ENCODE data around the gene KSR1. TPM values are rescaled to one million over a fixed set of nuclear protein-coding genes. Genes with fewer than 3 reads are reported as not detected.
A peak's percentile ranks its signal among the peaks of the same experiment; 100 is the strongest.

KSR1 gene
- total RNA-seq, 6 donors from 2014 or later: 23.0 to 94.3 (median 60.9) TPM

DNA sequence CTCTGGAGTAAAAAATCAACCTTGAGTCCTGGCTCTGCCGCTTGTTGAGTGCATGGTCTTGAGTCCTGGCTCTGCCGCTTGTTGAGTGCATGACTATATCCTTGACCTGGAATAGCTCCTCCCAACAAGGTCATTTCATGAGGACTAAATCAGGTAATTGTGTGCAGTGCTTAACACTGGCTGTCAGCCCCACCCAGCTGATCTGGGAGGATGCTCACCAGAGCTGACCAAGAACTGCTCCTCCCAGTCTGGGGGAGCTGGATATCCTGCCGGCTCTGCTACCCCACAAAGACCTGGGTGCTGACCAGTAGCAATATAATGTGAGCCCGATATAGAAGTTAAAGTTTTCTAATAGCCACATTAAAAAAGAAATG lies 154.0 kb downstream of the KSR1 start:
- no peak for DNase-seq
- Histone ChIP-seq H3K27me3 (no peaks in the 10 kb centered on the region), H3K36me3 (peaks cover 8 to 100% (median 58%) of the 10 kb centered on the region in 4 donors), H3K4me1 (no peaks in the 10 kb centered on the region), H3K4me3 (no peak overlapping the region), H3K27ac (no peak overlapping the region), H3K9me3 (no peaks in the 10 kb centered on the region)
- 97% methylated on average over 4 of the region's 4 CpGs for WGBS, 2 donors
- TF ChIP-seq POLR2AphosphoS5 (IDR thresholded peaks at IDR 0.05): no peak
- no peak for TF ChIP-seq POLR2A (IDR thresholded peaks at IDR 0.05)
- TF ChIP-seq EP300 (IDR thresholded peaks at IDR 0.05): no peak
- TF ChIP-seq, protein P1, sequence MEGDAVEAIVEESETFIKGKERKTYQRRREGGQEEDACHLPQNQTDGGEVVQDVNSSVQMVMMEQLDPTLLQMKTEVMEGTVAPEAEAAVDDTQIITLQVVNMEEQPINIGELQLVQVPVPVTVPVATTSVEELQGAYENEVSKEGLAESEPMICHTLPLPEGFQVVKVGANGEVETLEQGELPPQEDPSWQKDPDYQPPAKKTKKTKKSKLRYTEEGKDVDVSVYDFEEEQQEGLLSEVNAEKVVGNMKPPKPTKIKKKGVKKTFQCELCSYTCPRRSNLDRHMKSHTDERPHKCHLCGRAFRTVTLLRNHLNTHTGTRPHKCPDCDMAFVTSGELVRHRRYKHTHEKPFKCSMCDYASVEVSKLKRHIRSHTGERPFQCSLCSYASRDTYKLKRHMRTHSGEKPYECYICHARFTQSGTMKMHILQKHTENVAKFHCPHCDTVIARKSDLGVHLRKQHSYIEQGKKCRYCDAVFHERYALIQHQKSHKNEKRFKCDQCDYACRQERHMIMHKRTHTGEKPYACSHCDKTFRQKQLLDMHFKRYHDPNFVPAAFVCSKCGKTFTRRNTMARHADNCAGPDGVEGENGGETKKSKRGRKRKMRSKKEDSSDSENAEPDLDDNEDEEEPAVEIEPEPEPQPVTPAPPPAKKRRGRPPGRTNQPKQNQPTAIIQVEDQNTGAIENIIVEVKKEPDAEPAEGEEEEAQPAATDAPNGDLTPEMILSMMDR (IDR thresholded peaks at IDR 0.05): no peak
- ATAC-seq (ENCODE audit: low FRiP score in 2 of 2): no peak

DNA sequence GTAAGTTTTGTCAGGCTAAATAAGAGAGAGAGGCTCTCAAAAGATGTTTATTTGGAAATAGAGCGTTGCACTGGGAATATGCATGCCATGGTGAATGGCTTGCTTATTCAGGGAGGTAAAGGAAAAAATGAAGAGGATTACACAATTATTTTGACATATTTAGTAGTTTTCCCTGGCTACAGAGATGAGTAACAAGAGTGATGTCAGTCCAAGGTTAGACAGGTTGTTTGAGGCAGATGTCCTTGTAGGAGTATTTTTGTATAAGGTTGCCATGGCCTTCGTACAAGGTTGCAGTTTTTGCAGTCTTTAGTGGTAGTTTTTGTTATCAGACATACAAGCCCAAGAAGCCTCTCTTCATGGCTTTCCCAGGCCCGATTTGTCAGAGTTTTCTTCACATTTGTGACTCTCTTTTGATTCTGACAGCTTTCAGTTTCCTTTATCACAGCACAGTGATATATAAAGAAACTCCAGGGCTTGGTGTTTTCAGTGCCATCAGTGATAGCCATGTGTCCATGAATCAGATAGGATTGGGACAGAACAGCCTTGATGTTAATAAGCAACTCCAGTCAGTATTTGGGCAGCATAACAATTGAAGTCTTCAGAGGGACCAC lies 156.0 kb downstream of the KSR1 start:
- H3K9me3 ChIP-seq: no peaks in the 10 kb centered on the region
- WGBS, 2 donors: 88 to 90% methylated on average over 3 of the region's 3 CpGs
- DNase-seq (no peak), ATAC-seq (ENCODE audit: low FRiP score in 2 of 2) (peak in 1 of 2 donors; percentile 62)
- H3K4me1 ChIP-seq: no peaks in the 10 kb centered on the region
- peaks cover 7 to 96% (median 53%) of the 10 kb centered on the region in 4 donors for H3K36me3 ChIP-seq
- no peak overlapping the region for H3K4me3 ChIP-seq
- no peak overlapping the region for H3K27ac ChIP-seq
- no peaks in the 10 kb centered on the region for H3K27me3 ChIP-seq
- TF ChIP-seq, protein P1 (IDR thresholded peaks at IDR 0.05): no peak
- no peak for TF ChIP-seq POLR2A (IDR thresholded peaks at IDR 0.05)
- TF ChIP-seq EP300 (IDR thresholded peaks at IDR 0.05): no peak
- no peak for TF ChIP-seq POLR2AphosphoS5 (IDR thresholded peaks at IDR 0.05)

DNA sequence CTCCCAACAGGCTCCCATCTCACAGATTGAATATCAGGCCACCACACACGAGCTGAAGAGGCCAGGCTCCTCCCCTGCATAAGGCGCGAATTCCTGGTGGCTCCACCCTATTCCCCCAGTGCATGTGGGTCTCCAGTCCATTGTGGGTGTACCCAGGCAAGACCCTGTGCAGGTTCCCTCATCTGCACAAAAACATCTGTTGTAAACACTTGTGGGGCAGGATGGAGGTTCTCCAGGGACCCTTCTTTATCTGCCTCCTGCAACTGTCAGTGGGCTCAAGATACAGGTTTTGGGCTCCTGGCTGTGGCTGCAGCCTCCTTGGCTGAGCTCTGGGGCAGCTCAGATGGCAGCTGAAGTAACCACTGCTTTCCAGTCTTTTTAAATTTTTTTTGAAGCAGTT lies 157.2 kb downstream of the KSR1 start:
- H3K27ac ChIP-seq: no peak overlapping the region
- no peak for TF ChIP-seq POLR2A (IDR thresholded peaks at IDR 0.05)
- TF ChIP-seq, protein P1 (IDR thresholded peaks at IDR 0.05): no peak
- TF ChIP-seq POLR2AphosphoS5 (IDR thresholded peaks at IDR 0.05): no peak
- TF ChIP-seq EP300 (IDR thresholded peaks at IDR 0.05): no peak
- H3K4me1 ChIP-seq: no peaks in the 10 kb centered on the region
- peaks cover 10 to 96% (median 59%) of the 10 kb centered on the region in 4 donors for H3K36me3 ChIP-seq
- no peaks in the 10 kb centered on the region for H3K9me3 ChIP-seq
- no peaks in the 10 kb centered on the region for H3K27me3 ChIP-seq
- WGBS, 2 donors: 87 to 93% methylated on average over 3 of the region's 3 CpGs
- DNase-seq: no peak
- H3K4me3 ChIP-seq: no peak overlapping the region
- no peak for ATAC-seq (ENCODE audit: low FRiP score in 2 of 2)

DNA sequence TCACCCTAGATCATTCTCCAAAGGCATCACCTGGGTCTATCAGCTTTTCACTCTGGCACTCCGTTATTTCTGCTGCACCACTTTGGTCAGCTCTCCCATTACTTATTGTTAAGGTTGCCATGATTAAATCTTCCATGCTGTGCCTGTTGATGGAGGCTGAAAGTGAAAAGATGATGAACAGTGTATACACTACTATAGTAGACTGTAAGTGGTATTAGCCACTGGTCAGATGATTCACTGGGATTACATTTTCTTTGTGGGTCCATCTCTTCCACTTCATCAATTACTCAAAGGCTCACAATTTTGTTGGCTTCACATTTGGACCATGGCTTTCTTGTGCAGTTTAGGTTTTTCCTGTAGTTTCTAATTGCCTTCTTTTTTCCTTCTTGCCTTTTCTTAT lies 158.9 kb downstream of the KSR1 start:
- TF ChIP-seq, protein P1 (IDR thresholded peaks at IDR 0.05): no peak
- TF ChIP-seq POLR2AphosphoS5 (IDR thresholded peaks at IDR 0.05): no peak
- TF ChIP-seq POLR2A (IDR thresholded peaks at IDR 0.05): no peak
- no peak for TF ChIP-seq EP300 (IDR thresholded peaks at IDR 0.05)
- Histone ChIP-seq H3K36me3 (peaks cover 10 to 96% (median 65%) of the 10 kb centered on the region in 4 donors), H3K4me1 (no peaks in the 10 kb centered on the region), H3K9me3 (no peaks in the 10 kb centered on the region), H3K27me3 (no peaks in the 10 kb centered on the region), H3K4me3 (no peak overlapping the region), H3K27ac (no peak overlapping the region)
- ATAC-seq (ENCODE audit: low FRiP score in 2 of 2) (no peak), DNase-seq (no peak)
- 100% methylated on average over 1 of the region's 1 CpG for WGBS, 2 donors

DNA sequence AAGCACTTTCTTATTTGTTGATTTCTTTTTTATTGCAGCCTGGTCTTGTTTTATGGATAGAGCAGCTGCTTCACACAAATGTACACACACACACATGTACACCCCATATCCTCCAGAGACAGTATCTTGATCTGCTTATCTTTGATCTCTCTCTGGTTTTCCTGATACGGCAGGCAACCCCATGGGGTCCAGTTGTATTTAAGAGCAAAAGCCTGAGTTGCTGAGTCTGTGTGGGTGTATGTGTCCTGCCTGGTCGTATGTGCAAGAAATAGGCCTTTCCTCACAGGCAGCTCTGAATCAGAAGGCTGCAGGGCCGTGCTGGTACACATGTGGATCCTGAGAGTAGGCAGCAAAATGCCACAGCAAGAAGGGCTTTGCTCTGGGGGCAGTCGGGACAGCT lies 160.2 kb downstream of the KSR1 start:
- H3K27ac ChIP-seq: no peak overlapping the region
- no peaks in the 10 kb centered on the region for H3K9me3 ChIP-seq
- no peaks in the 10 kb centered on the region for H3K27me3 ChIP-seq
- TF ChIP-seq EP300 (IDR thresholded peaks at IDR 0.05) (no peak), POLR2AphosphoS5 (IDR thresholded peaks at IDR 0.05) (no peak), POLR2A (IDR thresholded peaks at IDR 0.05) (no peak)
- TF ChIP-seq, protein P1 (IDR thresholded peaks at IDR 0.05): no peak
- H3K36me3 ChIP-seq: peaks cover 10 to 96% (median 64%) of the 10 kb centered on the region in 4 donors
- WGBS, 2 donors: 59 to 80% methylated on average over 2 to 4 of the region's 4 CpGs
- no peak for ATAC-seq (ENCODE audit: low FRiP score in 2 of 2)
- H3K4me3 ChIP-seq: no peak overlapping the region
- H3K4me1 ChIP-seq: no peaks in the 10 kb centered on the region
- DNase-seq: no peak

All from upper lobe of left lung (tissue), 6 donors.